Activated CD4-positive, alpha-beta memory T cell treated with anti-CD3 and anti-CD28 coated beads, Interleukin-2, amount 10 ng/mL, durations not matched to agents 7 days and 5 days (primary cell): ENCODE measurements around the gene TMEM174. TPM values are rescaled to one million over a fixed set of nuclear protein-coding genes. Genes with fewer than 3 reads are reported as not detected.

ENCODE experiments used
- CTCF ChIA-PET: fragments of 350-600 bp; sonication (Branson Sonifier 250); formaldehyde crosslinking; loops from one replicate; lab custom pipeline; 2021; ENCODE audit warnings: antibody characterized with exemption, inconsistent platforms; lab: Charles Lee
- POLR2A ChIA-PET: fragments of 350-600 bp; sonication (Branson Sonifier 250); formaldehyde crosslinking; loops from one replicate; lab custom pipeline; 2021; ENCODE audit warnings: antibody characterized with exemption; lab: Charles Lee
- DNase-seq: peaks from one replicate; pipeline ENCODE4 v3.0.0-alpha.2; 2020
- H3K27ac Mint-ChIP-seq: one replicate; pipeline ENCODE4 v1.8.0; 2021; ENCODE audit warnings: mild to moderate bottlenecking, mixed read lengths
- H3K27me3 Mint-ChIP-seq: one replicate; pipeline ENCODE4 v1.8.0; 2021; ENCODE audit warnings: mixed read lengths
- H3K36me3 Mint-ChIP-seq: one replicate; pipeline ENCODE4 v1.8.0; 2021; ENCODE audit warnings: low read depth, mixed read lengths
- H3K4me1 Mint-ChIP-seq: one replicate; pipeline ENCODE4 v1.8.0; 2021; ENCODE audit warnings: mixed read lengths
- H3K4me3 Mint-ChIP-seq: one replicate; pipeline ENCODE4 v1.8.0; 2021; ENCODE audit warnings: mild to moderate bottlenecking, mixed read lengths
- H3K9me3 Mint-ChIP-seq: one replicate; pipeline ENCODE4 v1.8.0; 2021; ENCODE audit warnings: mixed read lengths
- total RNA-seq, 2 experiments: library from RNA; stranded (reverse); gene quantifications; one replicate each; pipeline ENCODE4 v1.2.3, GENCODE V29; 2021

TMEM174 gene, protein sequence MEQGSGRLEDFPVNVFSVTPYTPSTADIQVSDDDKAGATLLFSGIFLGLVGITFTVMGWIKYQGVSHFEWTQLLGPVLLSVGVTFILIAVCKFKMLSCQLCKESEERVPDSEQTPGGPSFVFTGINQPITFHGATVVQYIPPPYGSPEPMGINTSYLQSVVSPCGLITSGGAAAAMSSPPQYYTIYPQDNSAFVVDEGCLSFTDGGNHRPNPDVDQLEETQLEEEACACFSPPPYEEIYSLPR
- not detected for total RNA-seq

DNA sequence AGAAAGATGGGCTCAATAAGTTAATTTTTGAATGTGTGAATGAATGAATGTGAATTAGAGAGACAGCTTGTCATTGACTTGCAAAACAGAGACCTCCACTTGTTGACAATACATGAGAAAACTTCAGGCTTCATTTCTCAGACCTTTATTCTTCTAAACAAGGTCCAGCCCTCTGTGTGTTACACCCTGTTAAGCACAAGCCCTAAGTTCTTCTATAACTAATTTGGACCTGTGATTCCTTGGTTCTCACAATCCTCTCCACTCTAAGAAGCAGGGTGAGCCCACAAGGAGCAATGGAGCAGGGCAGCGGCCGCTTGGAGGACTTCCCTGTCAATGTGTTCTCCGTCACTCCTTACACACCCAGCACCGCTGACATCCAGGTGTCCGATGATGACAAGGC, at the start of gene TMEM174:
Gene TMEM174, plus strand, starts transcription at position 243 of the 400 bp plus-strand sequence. Its CDS starts 51 bp downstream, at position 294.
- Mint-ChIP-seq H3K36me3 (no peaks in the 10 kb centered on the region), H3K27me3 (peaks cover 71% of the 10 kb centered on the region), H3K9me3 (no peaks in the 10 kb centered on the region), H3K4me1 (no peaks in the 10 kb centered on the region), H3K4me3 (no peak within 1 kb of the TSS), H3K27ac (no peak within 1 kb of the TSS)
- ChIA-PET CTCF (interaction anchor here (1.6 kb wide), 1 partner anchor 83 kb away, joined by 3 read pairs; no protein-coding TSS in a partner anchor), POLR2A (no interaction called here)
- DNase-seq = no peak

DNA sequence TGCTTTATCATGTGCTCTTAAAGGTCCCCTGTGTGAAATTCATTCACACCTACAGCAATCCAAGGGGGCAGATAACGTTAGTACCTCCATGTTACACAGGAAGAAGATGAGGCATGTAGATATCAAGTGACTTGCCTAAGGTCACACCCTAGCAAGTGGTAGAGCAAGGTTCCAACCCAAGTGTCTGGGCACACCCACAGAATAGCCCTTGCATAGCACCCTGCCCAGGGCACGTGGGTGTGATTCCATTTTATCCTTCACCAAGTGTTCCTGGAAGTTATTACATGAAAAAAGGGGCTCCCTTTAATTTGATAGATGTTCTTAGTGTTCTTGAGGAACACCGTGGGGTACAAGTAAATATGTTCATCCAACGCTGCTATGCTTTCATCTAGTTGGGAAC, 47.7 kb upstream of the TMEM174 start:
- Mint-ChIP-seq H3K4me1 (peaks cover 25% of the 10 kb centered on the region), H3K4me3 (no peak overlapping the region), H3K27ac (no peak overlapping the region), H3K9me3 (no peaks in the 10 kb centered on the region), H3K27me3 (peaks cover 78% of the 10 kb centered on the region), H3K36me3 (no peaks in the 10 kb centered on the region)
- ChIA-PET CTCF (no interaction called here), POLR2A (no interaction called here)
- DNase-seq = no peak

DNA sequence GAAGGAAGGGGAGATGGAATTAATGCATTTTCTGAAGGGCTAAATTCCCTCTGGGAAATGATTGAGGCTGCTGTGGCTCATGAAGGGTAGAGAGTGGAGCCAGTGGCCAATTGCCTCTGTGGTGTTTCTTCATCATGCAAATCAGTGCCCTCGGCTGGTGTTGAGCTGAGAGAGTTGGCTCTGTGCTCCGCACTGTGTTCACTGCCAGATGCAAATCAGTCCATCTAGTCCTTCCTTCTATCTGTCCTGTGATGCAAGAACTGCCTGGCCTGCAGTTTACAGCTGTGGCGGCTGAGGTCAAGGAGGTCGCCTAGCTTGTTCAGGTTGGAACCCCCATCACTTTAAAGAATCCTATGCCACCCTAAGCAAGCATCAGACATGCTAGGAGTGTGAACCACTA, 46.6 kb upstream of the TMEM174 start:
- CTCF ChIA-PET = no interaction called here
- no peaks in the 10 kb centered on the region for H3K9me3 Mint-ChIP-seq
- H3K27me3 Mint-ChIP-seq = peaks cover 78% of the 10 kb centered on the region
- POLR2A ChIA-PET = no interaction called here
- no peak overlapping the region for H3K4me3 Mint-ChIP-seq
- H3K36me3 Mint-ChIP-seq = no peaks in the 10 kb centered on the region
- peaks cover 21% of the 10 kb centered on the region for H3K4me1 Mint-ChIP-seq
- H3K27ac Mint-ChIP-seq = no peak overlapping the region
- DNase-seq = no peak

DNA sequence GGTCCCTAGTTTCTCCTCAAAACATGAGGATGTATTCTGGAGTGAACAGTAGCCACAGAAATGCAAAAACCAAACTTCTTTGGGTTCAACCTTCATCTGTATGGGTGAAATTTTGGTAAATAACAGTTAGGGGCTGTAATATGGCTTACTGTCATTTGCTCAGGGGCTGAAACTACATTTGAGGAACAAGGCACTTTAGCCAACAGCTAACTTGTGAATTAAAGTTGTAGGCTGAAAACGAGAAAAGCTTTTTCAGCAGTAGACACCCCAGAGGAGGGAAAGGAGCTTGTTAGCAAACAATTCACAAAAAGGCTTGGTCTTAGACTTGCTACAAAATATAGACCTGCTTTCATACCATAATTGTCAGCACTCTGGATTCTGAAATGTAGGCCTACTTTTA, 46.0 kb upstream of the TMEM174 start:
- H3K4me1 Mint-ChIP-seq = peaks cover 19% of the 10 kb centered on the region
- ChIA-PET CTCF (no interaction called here), POLR2A (no interaction called here)
- H3K4me3 Mint-ChIP-seq = no peak overlapping the region
- H3K27me3 Mint-ChIP-seq = peaks cover 72% of the 10 kb centered on the region
- no peak for DNase-seq
- H3K9me3 Mint-ChIP-seq = no peaks in the 10 kb centered on the region
- H3K27ac Mint-ChIP-seq = no peak overlapping the region
- H3K36me3 Mint-ChIP-seq = no peaks in the 10 kb centered on the region

GRCh38 chr5:73129143-73129542, 43.9 kb upstream of the TMEM174 start:
- ChIA-PET CTCF (no interaction called here), POLR2A (interaction anchor here (1.0 kb wide), 1 partner anchor 41 kb away, joined by 3 read pairs; no protein-coding TSS in a partner anchor)
- no peak overlapping the region for H3K27ac Mint-ChIP-seq
- H3K27me3 Mint-ChIP-seq = peaks cover 69% of the 10 kb centered on the region
- H3K4me3 Mint-ChIP-seq = no peak overlapping the region
- peaks cover 2% of the 10 kb centered on the region for H3K4me1 Mint-ChIP-seq
- no peaks in the 10 kb centered on the region for H3K36me3 Mint-ChIP-seq
- H3K9me3 Mint-ChIP-seq = no peaks in the 10 kb centered on the region
- no peak for DNase-seq

- DNase-seq = no peak
- H3K4me1 Mint-ChIP-seq = no peaks in the 10 kb centered on the region
- H3K36me3 Mint-ChIP-seq = no peaks in the 10 kb centered on the region
- H3K27ac Mint-ChIP-seq = no peak overlapping the region
- H3K27me3 Mint-ChIP-seq = peaks cover 63% of the 10 kb centered on the region
- no peaks in the 10 kb centered on the region for H3K9me3 Mint-ChIP-seq
- POLR2A ChIA-PET = no interaction called here
- no peak overlapping the region for H3K4me3 Mint-ChIP-seq
- CTCF ChIA-PET = no interaction called here
These were observed 42.2 kb upstream of the TMEM174 start for GRCh38 chr5:73130811-73131210.

- no peaks in the 10 kb centered on the region for H3K9me3 Mint-ChIP-seq
These were observed 41.1 kb upstream of the TMEM174 start for GRCh38 chr5:73131711-73132425.

GRCh38 chr5:73132759-73133158, 40.2 kb upstream of the TMEM174 start:
- Mint-ChIP-seq H3K27ac (no peak overlapping the region), H3K36me3 (no peaks in the 10 kb centered on the region), H3K4me3 (no peak overlapping the region), H3K27me3 (peaks cover 55% of the 10 kb centered on the region), H3K4me1 (no peaks in the 10 kb centered on the region), H3K9me3 (no peaks in the 10 kb centered on the region)
- POLR2A ChIA-PET = no interaction called here
- no peak for DNase-seq
- CTCF ChIA-PET = interaction anchor here (1.3 kb wide), 1 partner anchor 38 kb away, joined by 3 read pairs; no protein-coding TSS in a partner anchor

More at GRCh38 chr5:73131711-73132425, 41.1 kb upstream of the TMEM174 start:
- Mint-ChIP-seq H3K4me3 (no peak overlapping the region), H3K4me1 (no peaks in the 10 kb centered on the region), H3K27ac (no peak overlapping the region), H3K27me3 (peaks cover 53% of the 10 kb centered on the region), H3K36me3 (no peaks in the 10 kb centered on the region)
- ChIA-PET POLR2A (no interaction called here), CTCF (no interaction called here)
- DNase-seq = no peak

GRCh38 chr5:73135021-73135420, 38.0 kb upstream of the TMEM174 start:
- no peaks in the 10 kb centered on the region for H3K36me3 Mint-ChIP-seq
- ChIA-PET POLR2A (no interaction called here), CTCF (no interaction called here)
- no peaks in the 10 kb centered on the region for H3K9me3 Mint-ChIP-seq
- H3K4me3 Mint-ChIP-seq = no peak overlapping the region
- no peak for DNase-seq
- H3K4me1 Mint-ChIP-seq = no peaks in the 10 kb centered on the region
- H3K27me3 Mint-ChIP-seq = peaks cover 48% of the 10 kb centered on the region
- no peak overlapping the region for H3K27ac Mint-ChIP-seq

GRCh38 chr5:73135429-73136054, 37.5 kb upstream of the TMEM174 start:
- H3K9me3 Mint-ChIP-seq = no peaks in the 10 kb centered on the region
- DNase-seq = no peak
- no peak overlapping the region for H3K27ac Mint-ChIP-seq
- ChIA-PET POLR2A (no interaction called here), CTCF (no interaction called here)
- no peaks in the 10 kb centered on the region for H3K4me1 Mint-ChIP-seq
- H3K36me3 Mint-ChIP-seq = no peaks in the 10 kb centered on the region
- no peak overlapping the region for H3K4me3 Mint-ChIP-seq
- H3K27me3 Mint-ChIP-seq = peaks cover 42% of the 10 kb centered on the region

DNA sequence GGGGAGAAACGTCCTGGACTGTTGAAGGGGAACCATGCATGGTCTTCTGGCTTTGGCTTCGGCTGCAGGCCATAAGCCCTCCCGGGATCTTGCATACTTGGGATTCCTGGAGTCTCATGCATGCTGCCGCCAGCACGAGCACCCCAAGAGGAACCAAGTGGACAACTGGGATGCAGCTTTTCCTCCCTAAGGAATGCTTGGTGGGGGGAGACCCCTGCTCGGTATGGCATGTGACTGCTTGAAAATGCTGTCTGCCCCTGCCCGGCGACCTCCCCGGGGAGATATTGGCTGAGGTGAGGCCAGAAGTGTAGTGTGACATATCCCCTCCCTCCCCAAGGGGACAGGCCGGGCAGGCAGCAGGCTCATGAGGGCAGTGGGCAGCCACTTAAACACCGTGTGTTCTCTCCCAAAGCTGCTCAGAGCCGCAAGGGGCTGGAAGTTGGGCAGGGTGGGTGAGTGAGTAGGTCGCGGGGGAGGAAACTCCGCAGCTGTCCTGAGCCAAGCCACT, 36.9 kb upstream of the TMEM174 start:
- H3K36me3 Mint-ChIP-seq = no peaks in the 10 kb centered on the region
- peaks cover 44% of the 10 kb centered on the region for H3K27me3 Mint-ChIP-seq
- DNase-seq = no peak
- POLR2A ChIA-PET = no interaction called here
- CTCF ChIA-PET = no interaction called here
- H3K9me3 Mint-ChIP-seq = no peaks in the 10 kb centered on the region
- H3K4me3 Mint-ChIP-seq = no peak overlapping the region
- no peak overlapping the region for H3K27ac Mint-ChIP-seq
- no peaks in the 10 kb centered on the region for H3K4me1 Mint-ChIP-seq

- Mint-ChIP-seq H3K27ac (no peak overlapping the region), H3K27me3 (peaks cover 47% of the 10 kb centered on the region), H3K9me3 (no peaks in the 10 kb centered on the region), H3K4me1 (no peaks in the 10 kb centered on the region), H3K36me3 (no peaks in the 10 kb centered on the region), H3K4me3 (no peak overlapping the region)
- CTCF ChIA-PET = no interaction called here
- DNase-seq = no peak
- POLR2A ChIA-PET = no interaction called here
These were observed 35.1 kb upstream of the TMEM174 start for GRCh38 chr5:73137563-73138530.
